ENCODE data around the gene ERCC5.

GRCh38 chr13:102879793-102880499 lies 34.1 kb downstream of the ERCC5 start:
- TF ChIP-seq CTCF (IDR thresholded peaks at IDR 0.05) (no peak), POLR2A (IDR thresholded peaks at IDR 0.05) (no peak), EP300 (IDR thresholded peaks at IDR 0.05) (no peak)

Measured in tibial nerve (tissue), 4 donors.